DND-41 (cell line): ENCODE results near the gene PSTPIP2.

ENCODE experiments used
- EZH2 ChIP-seq: IDR thresholded peaks from 3 replicates; pipeline ENCODE4 v1.6.1; 2012; ENCODE audit warnings: borderline replicate concordance, low read depth, mild to moderate bottlenecking, moderate library complexity, low read length, inconsistent platforms; ENCODE audit not compliant: severe bottlenecking
- TF ChIP-seq, protein P1 (sequence below): IDR thresholded peaks from 2 replicates; pipeline ENCODE4 v1.5.1; 2012; ENCODE audit warnings: borderline replicate concordance, low read length, moderate library complexity, mild to moderate bottlenecking; ENCODE audit not compliant: poor library complexity, severe bottlenecking; ENCODE audit errors: extremely low read depth

DNA sequence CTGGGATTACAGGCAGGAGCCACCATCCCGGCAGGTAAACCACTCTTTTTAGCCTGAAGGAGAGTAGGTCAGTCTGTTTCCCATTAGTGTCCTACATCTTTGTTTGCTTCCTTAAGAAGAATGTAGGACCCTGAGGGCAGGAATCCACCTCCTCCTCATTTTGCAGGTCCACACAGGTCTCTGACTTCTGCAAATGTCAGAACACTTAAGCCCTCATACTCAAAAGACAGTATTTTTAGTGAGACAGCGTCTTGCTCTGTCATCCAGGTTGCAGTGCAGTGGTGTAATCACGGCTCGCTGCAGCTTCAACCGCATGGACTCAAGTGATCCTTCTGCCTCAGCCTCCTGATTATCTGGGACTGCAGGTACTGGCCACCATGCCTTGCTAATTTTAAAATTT is 9.3 kb downstream of the PSTPIP2 start:
- TF ChIP-seq, protein P1, sequence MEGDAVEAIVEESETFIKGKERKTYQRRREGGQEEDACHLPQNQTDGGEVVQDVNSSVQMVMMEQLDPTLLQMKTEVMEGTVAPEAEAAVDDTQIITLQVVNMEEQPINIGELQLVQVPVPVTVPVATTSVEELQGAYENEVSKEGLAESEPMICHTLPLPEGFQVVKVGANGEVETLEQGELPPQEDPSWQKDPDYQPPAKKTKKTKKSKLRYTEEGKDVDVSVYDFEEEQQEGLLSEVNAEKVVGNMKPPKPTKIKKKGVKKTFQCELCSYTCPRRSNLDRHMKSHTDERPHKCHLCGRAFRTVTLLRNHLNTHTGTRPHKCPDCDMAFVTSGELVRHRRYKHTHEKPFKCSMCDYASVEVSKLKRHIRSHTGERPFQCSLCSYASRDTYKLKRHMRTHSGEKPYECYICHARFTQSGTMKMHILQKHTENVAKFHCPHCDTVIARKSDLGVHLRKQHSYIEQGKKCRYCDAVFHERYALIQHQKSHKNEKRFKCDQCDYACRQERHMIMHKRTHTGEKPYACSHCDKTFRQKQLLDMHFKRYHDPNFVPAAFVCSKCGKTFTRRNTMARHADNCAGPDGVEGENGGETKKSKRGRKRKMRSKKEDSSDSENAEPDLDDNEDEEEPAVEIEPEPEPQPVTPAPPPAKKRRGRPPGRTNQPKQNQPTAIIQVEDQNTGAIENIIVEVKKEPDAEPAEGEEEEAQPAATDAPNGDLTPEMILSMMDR = no peak
- no peak for TF ChIP-seq EZH2
